Keratinocyte (primary cell): ENCODE measurements around the gene CFAP70. TPM values are rescaled to one million over a fixed set of nuclear protein-coding genes. Genes with fewer than 3 reads are reported as not detected.

Experiments used
- DNase-seq: peaks from one replicate; pipeline ENCODE4 v3.0.0-alpha.2; 2011; ENCODE audit warnings: low read depth, missing footprints, low spot score
- FAIRE-seq: peaks from 2 replicates; lab custom pipeline; 2011; peaks lifted over from hg19 to GRCh38; lab: Jason Lieb, UNC
- H2AFZ ChIP-seq: 2 replicates; pipeline ENCODE4 v1.6.0; 2012; ENCODE audit warnings: low read length, control low read depth, inconsistent platforms; ENCODE audit not compliant: control insufficient read depth
- H3K27ac ChIP-seq: 2 replicates; pipeline ENCODE4 v1.5.1; 2011; ENCODE audit warnings: low read length; ENCODE audit not compliant: control insufficient read depth, insufficient read depth
- H3K27me3 ChIP-seq: 3 replicates; pipeline ENCODE4 v1.6.0; 2011; ENCODE audit warnings: low read length; ENCODE audit not compliant: control insufficient read depth, insufficient read depth; ENCODE audit errors: extremely low read depth
- H3K36me3 ChIP-seq, 2 experiments: 2 replicates in 1 of 2; 3 replicates in 1 of 2; pipeline ENCODE4 v1.5.1; 2011; ENCODE audit warnings: low read length in 2 of 2, mild to moderate bottlenecking in 1 of 2; ENCODE audit not compliant: control insufficient read depth in 2 of 2, insufficient read depth in 2 of 2; ENCODE audit errors: extremely low read depth in 1 of 2
- H3K4me1 ChIP-seq: 3 replicates; pipeline ENCODE4 v1.5.1; 2011; ENCODE audit warnings: low read length; ENCODE audit not compliant: control insufficient read depth, insufficient read depth; ENCODE audit errors: extremely low read depth
- H3K4me2 ChIP-seq: 3 replicates; pipeline ENCODE4 v1.6.0; 2011; ENCODE audit warnings: low read depth, low read length; ENCODE audit not compliant: control insufficient read depth, insufficient read depth; ENCODE audit errors: extremely low read depth
- H3K4me3 ChIP-seq, 3 experiments: fragments of 200-600 bp in 1 of 3; sonication (generic) in 1 of 3; 2 replicates in 2 of 3; 3 replicates in 1 of 3; pipeline ENCODE4 v1.5.1; 2011 to 2016; ENCODE audit warnings: low read length in 3 of 3, mild to moderate bottlenecking in 3 of 3, control low read depth in 2 of 3, inconsistent platforms in 1 of 3, low read depth in 1 of 3, mixed read lengths in 1 of 3, mixed run types in 1 of 3, moderate library complexity in 1 of 3; ENCODE audit not compliant: control insufficient read depth in 2 of 3, insufficient read depth in 2 of 3; ENCODE audit errors: extremely low read depth in 1 of 3
- H3K79me2 ChIP-seq: 2 replicates; pipeline ENCODE4 v1.6.0; 2012; ENCODE audit warnings: low read length; ENCODE audit not compliant: control insufficient read depth, insufficient read depth
- H3K9ac ChIP-seq: 3 replicates; pipeline ENCODE4 v1.6.0; 2011; ENCODE audit warnings: low read length; ENCODE audit not compliant: control insufficient read depth, insufficient read depth; ENCODE audit errors: extremely low read depth
- H3K9me1 ChIP-seq: 3 replicates; pipeline ENCODE4 v1.6.0; 2011; ENCODE audit warnings: low read length; ENCODE audit not compliant: control insufficient read depth, insufficient read depth; ENCODE audit errors: extremely low read depth
- H3K9me3 ChIP-seq: 2 replicates; pipeline ENCODE4 v1.5.1; 2012; ENCODE audit warnings: low read depth, low read length; ENCODE audit not compliant: control insufficient read depth
- H4K20me1 ChIP-seq: 3 replicates; pipeline ENCODE4 v1.6.0; 2011; ENCODE audit warnings: low read length; ENCODE audit not compliant: control insufficient read depth, insufficient read depth; ENCODE audit errors: extremely low read depth
- EZH2 ChIP-seq: IDR thresholded peaks from one replicate; pipeline ENCODE4 v1.6.1; 2012; ENCODE audit warnings: inconsistent platforms, mild to moderate bottlenecking, low read length, moderate library complexity
- dilution Hi-C: fragments of 300-500 bp; cut with MboI; formaldehyde crosslinking; loops from one replicate; pipeline ENCODE4 v1.7.0; 2020; ENCODE audit warnings: low sequenced_read_pairs; ENCODE audit not compliant: extremely low pct_ligation_motif_present
- polyA plus RNA-seq, 5 experiments: library from polyadenylated mRNA; depleted of rRNA in 3 of 5; stranded (reverse) in 3 of 5; stranded (forward) in 1 of 5; unstranded in 1 of 5; fragments of >200 nt; gene quantifications; 1 replicate in 1 of 5; 2 replicates in 3 of 5; 3 replicates in 1 of 5; pipeline versions ENCODE4 v1.2.1 to v1.2.3, GENCODE V29; 2011 to 2012; ENCODE audit warnings: missing spikeins in 2 of 5, low read depth in 1 of 5, low replicate concordance in 1 of 5
- TF ChIP-seq, protein P1 (sequence below), 3 experiments: IDR thresholded peaks in 1 of 3; conservative IDR thresholded peaks in 1 of 3; optimal IDR thresholded peaks in 1 of 3; 2 replicates in 2 of 3; 3 replicates in 1 of 3; pipeline versions ENCODE3 to v1.5.1; 2011; ENCODE audit warnings: low read length in 3 of 3, mild to moderate bottlenecking in 3 of 3, moderate library complexity in 2 of 3, control low read depth in 1 of 3, inconsistent platforms in 1 of 3; ENCODE audit not compliant: insufficient read depth in 2 of 3; ENCODE audit errors: extremely low read depth in 1 of 3

CFAP70 gene
- polyA plus RNA-seq, 1 donor (not counting 4 experiments of a cell fraction or from before 2014, with no cell fraction given): 2.1 TPM

- no peaks in the 10 kb centered on the region for H3K9me3 ChIP-seq
- H3K4me3 ChIP-seq: no peak overlapping the region
- H3K9me1 ChIP-seq: peaks cover 3% of the 10 kb centered on the region
- H3K79me2 ChIP-seq: peaks cover 94% of the 10 kb centered on the region
- no peak overlapping the region for H3K27ac ChIP-seq
- H3K4me1 ChIP-seq: peaks cover 2% of the 10 kb centered on the region
- peaks cover 18% of the 10 kb centered on the region for H4K20me1 ChIP-seq
- no peak overlapping the region for H3K4me2 ChIP-seq
- TF ChIP-seq, protein P1, sequence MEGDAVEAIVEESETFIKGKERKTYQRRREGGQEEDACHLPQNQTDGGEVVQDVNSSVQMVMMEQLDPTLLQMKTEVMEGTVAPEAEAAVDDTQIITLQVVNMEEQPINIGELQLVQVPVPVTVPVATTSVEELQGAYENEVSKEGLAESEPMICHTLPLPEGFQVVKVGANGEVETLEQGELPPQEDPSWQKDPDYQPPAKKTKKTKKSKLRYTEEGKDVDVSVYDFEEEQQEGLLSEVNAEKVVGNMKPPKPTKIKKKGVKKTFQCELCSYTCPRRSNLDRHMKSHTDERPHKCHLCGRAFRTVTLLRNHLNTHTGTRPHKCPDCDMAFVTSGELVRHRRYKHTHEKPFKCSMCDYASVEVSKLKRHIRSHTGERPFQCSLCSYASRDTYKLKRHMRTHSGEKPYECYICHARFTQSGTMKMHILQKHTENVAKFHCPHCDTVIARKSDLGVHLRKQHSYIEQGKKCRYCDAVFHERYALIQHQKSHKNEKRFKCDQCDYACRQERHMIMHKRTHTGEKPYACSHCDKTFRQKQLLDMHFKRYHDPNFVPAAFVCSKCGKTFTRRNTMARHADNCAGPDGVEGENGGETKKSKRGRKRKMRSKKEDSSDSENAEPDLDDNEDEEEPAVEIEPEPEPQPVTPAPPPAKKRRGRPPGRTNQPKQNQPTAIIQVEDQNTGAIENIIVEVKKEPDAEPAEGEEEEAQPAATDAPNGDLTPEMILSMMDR (optimal IDR thresholded peaks at IDR 0.05 in 1 of 3, IDR thresholded peaks at IDR 0.05 in 1 of 3, conservative IDR thresholded peaks at IDR 0.05 in 1 of 3; ENCODE audit: extremely low read depth in 1 of 3, insufficient read depth in 2 of 3, low read length in 3 of 3): no peak
- no peak for TF ChIP-seq EZH2
- DNase-seq (no peak), FAIRE-seq (no peak)
- no peaks in the 10 kb centered on the region for H3K27me3 ChIP-seq
- no peak overlapping the region for H2AFZ ChIP-seq
- H3K9ac ChIP-seq: no peak overlapping the region
- dilution Hi-C loops: no loop called here
- H3K36me3 ChIP-seq: peaks cover 0 to 8% of the 10 kb centered on the region in 2 experiments
These were observed 46.9 kb upstream of the CFAP70 start for GRCh38 chr10:73405556-73405955.

DNA sequence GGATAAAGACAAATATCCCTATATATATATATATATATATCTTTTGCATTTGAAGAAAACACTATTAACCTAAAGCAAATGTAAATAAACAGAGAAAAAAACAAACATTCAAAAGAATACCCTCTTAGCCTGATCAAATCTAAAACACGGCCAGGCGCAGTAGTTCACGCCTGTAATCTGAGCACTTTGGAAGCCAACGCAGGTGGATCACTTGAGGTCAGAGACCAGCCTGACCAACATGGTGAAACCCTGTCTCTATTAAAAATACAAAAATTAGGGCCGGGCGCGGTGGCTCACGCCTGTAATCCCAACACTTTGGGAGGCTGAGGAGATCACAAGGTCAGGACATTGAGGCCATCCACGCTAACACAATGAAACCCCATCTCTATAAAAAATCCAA, 46.0 kb upstream of the CFAP70 start:
- FAIRE-seq: no peak

More for the DNA sequence above, 46.0 kb upstream of the CFAP70 start:
- Histone ChIP-seq H3K9me1 (peaks cover 3% of the 10 kb centered on the region), H3K4me2 (no peak overlapping the region), H3K9ac (no peak overlapping the region), H3K79me2 (peaks cover 94% of the 10 kb centered on the region), H3K36me3 (peaks cover 0 to 10% of the 10 kb centered on the region in 2 experiments), H4K20me1 (peaks cover 18% of the 10 kb centered on the region), H2AFZ (no peak overlapping the region), H3K27me3 (no peaks in the 10 kb centered on the region), H3K9me3 (no peaks in the 10 kb centered on the region), H3K27ac (no peak overlapping the region), H3K4me3 (no peak overlapping the region), H3K4me1 (peaks cover 2% of the 10 kb centered on the region)
- DNase-seq: no peak
- TF ChIP-seq EZH2: no peak
- TF ChIP-seq, protein P1 (optimal IDR thresholded peaks at IDR 0.05 in 1 of 3, IDR thresholded peaks at IDR 0.05 in 1 of 3, conservative IDR thresholded peaks at IDR 0.05 in 1 of 3; ENCODE audit: extremely low read depth in 1 of 3, insufficient read depth in 2 of 3, low read length in 3 of 3): no peak
- dilution Hi-C loops: no loop called here
